Right lobe of liver (tissue), 6 donors: ENCODE results near the gene AP4E1. TPM values are rescaled to one million over a fixed set of nuclear protein-coding genes. Genes with fewer than 3 reads are reported as not detected.
A peak's percentile ranks its signal among the peaks of the same experiment; 100 is the strongest.

Experiments
- ATAC-seq, 4 donors: fragments of 200-7000 bp; cut with Tn5 transposase; one replicate each; pipeline ENCODE4 v1.9.1; 2020; ENCODE audit warnings: mild to moderate bottlenecking in 4 of 4, moderate library complexity in 4 of 4
- DNase-seq, 3 donors: peaks; one replicate each; pipeline ENCODE4 v3.0.0-alpha.2; 2020
- H3K27ac ChIP-seq, 3 donors: fragments of 200-600 bp; one replicate each; pipeline ENCODE4 v1.8.0; 2022
- H3K27me3 ChIP-seq, 2 donors: fragments of 200-600 bp; one replicate each; pipeline ENCODE4 v1.8.0; 2022
- H3K36me3 ChIP-seq, 4 donors: fragments of 200-600 bp; sonication (generic) in 1 of 4; one replicate each; pipeline versions ENCODE4 v1.5.1 to v1.8.0; 2017 to 2022; ENCODE audit warnings: control low read depth in 1 of 4
- H3K4me1 ChIP-seq, 4 donors: fragments of 200-600 bp; sonication (generic) in 1 of 4; one replicate each; pipeline versions ENCODE4 v1.5.1 to v1.8.0; 2017 to 2022; ENCODE audit warnings: control low read depth in 1 of 4
- H3K4me3 ChIP-seq, 3 donors: fragments of 200-600 bp; one replicate each; pipeline ENCODE4 v1.8.0; 2022
- H3K9me3 ChIP-seq, 4 donors: fragments of 200-600 bp; sonication (generic) in 1 of 4; one replicate each; pipeline versions ENCODE4 v1.5.1 to v1.8.0; 2017 to 2022; ENCODE audit warnings: control low read depth in 1 of 4
- CTCF ChIP-seq, 4 donors: fragments of 200-600 bp in 3 of 4; fragments of 450-650 bp in 1 of 4; IDR thresholded peaks; one replicate each; pipeline versions ENCODE4 v1.5.1 to v1.8.0; 2016 to 2022; ENCODE audit warnings: antibody characterized with exemption in 4 of 4, mild to moderate bottlenecking in 2 of 4
- POLR2A ChIP-seq: fragments of 450-650 bp; IDR thresholded peaks from one replicate; pipeline ENCODE4 v1.6.1; 2017; ENCODE audit warnings: antibody characterized with exemption, mild to moderate bottlenecking
- WGBS: methylation state at CpG from one replicate; pipeline ENCODE4 v1.1.6; 2018; ENCODE audit warnings: low coverage, low lambda C conversion rate; ENCODE audit not compliant: insufficient coverage; ENCODE audit errors: missing lambda C conversion rate; 5-methylcytosine and 5-hydroxymethylcytosine counted together
- intact Hi-C, 2 donors: fragments of 100-400 bp; cut with DNase I; formaldehyde crosslinking; loops; one replicate each; pipeline versions ENCODE4 v1.11.2 to v1.14.1; 2022
- total RNA-seq, 6 experiments: library from RNA; depleted of rRNA in 2 of 6; stranded (reverse); fragments of >200 nt in 2 of 6; fragmentation: NEBNext Ultra II Directional in 3 of 6; extraction: Animal tissue kit (Norgen Biotek cat#: 25700) in 3 of 6; gene quantifications; one replicate each; pipeline versions ENCODE4 v1.1.0 to v1.2.4, GENCODE V29; 2016 to 2023
- donor health status: DM: no; HTN: yes; CAD: no.
- donor health status: DM: no; HTN: no; CAD: no.
- donor health status: DM: no; HTN: no; CAD: no.
- donor health status: DM: no; HTN: yes; CAD: no.
- donor health status: DM: no; HTN: yes; CAD: no.

Gene AP4E1
- total RNA-seq, 6 experiments from 2014 or later = 4.2 to 5.4 (median 5.0) TPM

GRCh38 chr15:51044037-51044727 is 135.7 kb downstream of the AP4E1 start:
- ATAC-seq = no peak
- peaks cover 0 to 26% (median 4%) of the 10 kb centered on the region in 4 donors for H3K4me1 ChIP-seq
- H3K9me3 ChIP-seq = no peaks in the 10 kb centered on the region
- no peak overlapping the region for H3K27ac ChIP-seq
- no peaks in the 10 kb centered on the region for H3K27me3 ChIP-seq
- DNase-seq = no peak
- no peak overlapping the region for H3K4me3 ChIP-seq
- WGBS = 74% methylated on average over 4 of the region's 4 CpGs
- intact Hi-C loops = no loop called here
- TF ChIP-seq CTCF (IDR thresholded peaks at IDR 0.05) (no peak), POLR2A (no peak)
- no peaks in the 10 kb centered on the region for H3K36me3 ChIP-seq

GRCh38 chr15:51046016-51046415 is 137.5 kb downstream of the AP4E1 start:
- ATAC-seq (peak in 3 of 4 donors; percentile 29 to 62 (median 49)), DNase-seq (no peak)
- WGBS = 32% methylated on average over 2 of the region's 2 CpGs
- H3K4me1 ChIP-seq = peaks cover 0 to 26% (median 4%) of the 10 kb centered on the region in 4 donors
- intact Hi-C loops = no loop called here
- TF ChIP-seq POLR2A = no peak
- TF ChIP-seq CTCF (IDR thresholded peaks at IDR 0.05) = no peak
- H3K27ac ChIP-seq = no peak overlapping the region
- no peaks in the 10 kb centered on the region for H3K9me3 ChIP-seq
- H3K27me3 ChIP-seq = no peaks in the 10 kb centered on the region
- no peaks in the 10 kb centered on the region for H3K36me3 ChIP-seq
- H3K4me3 ChIP-seq = no peak overlapping the region

- peaks cover 0 to 26% (median 4%) of the 10 kb centered on the region in 4 donors for H3K4me1 ChIP-seq
- TF ChIP-seq CTCF (IDR thresholded peaks at IDR 0.05) (no peak), POLR2A (no peak)
- no peaks in the 10 kb centered on the region for H3K9me3 ChIP-seq
- no peak overlapping the region for H3K27ac ChIP-seq
- no peaks in the 10 kb centered on the region for H3K27me3 ChIP-seq
- intact Hi-C loops = no loop called here
- H3K36me3 ChIP-seq = no peaks in the 10 kb centered on the region
- no peak overlapping the region for H3K4me3 ChIP-seq
- DNase-seq (peak; percentile 58 to 85 (median 84)), ATAC-seq (peak; percentile 87 to 93 (median 90))
- whole genome bisulfite sequencing = 20% methylated on average over 3 of the region's 3 CpGs
These were observed 138.4 kb downstream of the AP4E1 start for GRCh38 chr15:51046799-51047449.

- peak in 1 of 4 donors; percentile 10 for ATAC-seq
These were observed 139.8 kb downstream of the AP4E1 start for GRCh38 chr15:51048308-51048707.

More at GRCh38 chr15:51048308-51048707, 139.8 kb downstream of the AP4E1 start:
- Histone ChIP-seq H3K27ac (no peak overlapping the region), H3K4me1 (peaks cover 0 to 26% (median 4%) of the 10 kb centered on the region in 4 donors), H3K27me3 (no peaks in the 10 kb centered on the region), H3K4me3 (no peak overlapping the region), H3K9me3 (no peaks in the 10 kb centered on the region), H3K36me3 (no peaks in the 10 kb centered on the region)
- TF ChIP-seq CTCF (IDR thresholded peaks at IDR 0.05) (no peak), POLR2A (no peak)
- no peak for DNase-seq
- intact Hi-C loops = no loop called here
